Caco-2 (cell line): ENCODE results near the gene ALK. TPM values are rescaled to one million over a fixed set of nuclear protein-coding genes. Genes with fewer than 3 reads are reported as not detected.

Source experiments
- BruUV-seq: library from RNA; stranded (reverse); fragments of 400-500 nt; replicated peaks from 2 replicates; lab custom pipeline; 2021; lab: Mats Ljungman, UMichigan
- CTCF ChIA-PET: fragments of 300-600 bp; sonication (Branson Sonifier 250); formaldehyde crosslinking; loops from one replicate; lab custom pipeline; 2022; ENCODE audit warnings: antibody characterized with exemption; lab: Charles Lee
- POLR2A ChIA-PET: fragments of 300-600 bp; sonication (Branson Sonifier 250); formaldehyde crosslinking; loops from one replicate; lab custom pipeline; 2022; ENCODE audit warnings: antibody characterized with exemption; lab: Charles Lee
- DNase-seq, 2 experiments: peaks; one replicate each; pipeline versions ENCODE4 v3.0.0 to v3.0.0-alpha.2; 2020 to 2022
- H3K27me3 ChIP-seq: replicated peaks from 2 replicates; pipeline ENCODE4 v1.6.0; 2011; ENCODE audit warnings: low read length; ENCODE audit not compliant: control insufficient read depth, insufficient read depth
- H3K36me3 ChIP-seq: 2 replicates; pipeline ENCODE4 v1.5.1; 2011; ENCODE audit warnings: low read length; ENCODE audit not compliant: control insufficient read depth, insufficient read depth
- H3K4me1 ChIP-seq: fragments of 250-450 bp; sonication (Bioruptor Pico); 2 replicates; pipeline ENCODE4 v1.5.1; 2020; ENCODE audit warnings: mild to moderate bottlenecking
- H3K4me3 ChIP-seq: 2 replicates; pipeline ENCODE4 v1.5.1; 2011; ENCODE audit warnings: low read depth, mild to moderate bottlenecking, control low read depth, low read length
- H3K9me3 ChIP-seq: fragments of 250-450 bp; sonication (Bioruptor Pico); 2 replicates; pipeline ENCODE4 v1.5.1; 2020; ENCODE audit warnings: mild to moderate bottlenecking, moderate library complexity
- H3K27ac Mint-ChIP-seq: one replicate; pipeline ENCODE4 v1.8.0; 2022; ENCODE audit warnings: mixed read lengths; ENCODE audit not compliant: unreplicated experiment
- H3K27me3 Mint-ChIP-seq: one replicate; pipeline ENCODE4 v1.8.0; 2022; ENCODE audit warnings: mixed read lengths; ENCODE audit not compliant: insufficient read depth, unreplicated experiment
- H3K36me3 Mint-ChIP-seq: one replicate; pipeline ENCODE4 v1.8.0; 2022; ENCODE audit warnings: mild to moderate bottlenecking, mixed read lengths; ENCODE audit not compliant: insufficient read depth, unreplicated experiment
- H3K4me1 Mint-ChIP-seq: one replicate; pipeline ENCODE4 v1.8.0; 2022; ENCODE audit warnings: low read depth, mixed read lengths; ENCODE audit not compliant: unreplicated experiment
- H3K4me3 Mint-ChIP-seq: one replicate; pipeline ENCODE4 v1.8.0; 2022; ENCODE audit warnings: mild to moderate bottlenecking, moderate library complexity, mixed read lengths; ENCODE audit not compliant: unreplicated experiment
- H3K9me3 Mint-ChIP-seq: one replicate; pipeline ENCODE4 v1.8.0; 2022; ENCODE audit warnings: mixed read lengths; ENCODE audit not compliant: unreplicated experiment
- CTCF ChIP-seq, 2 experiments: fragments of 200-600 bp in 1 of 2; IDR thresholded peaks; 1 replicate in 1 of 2; 2 replicates in 1 of 2; pipeline versions ENCODE4 v1.5.1 to v1.8.0; 2011 to 2022; ENCODE audit warnings: antibody characterized with exemption in 1 of 2, control low read depth in 1 of 2, inconsistent platforms in 1 of 2, low read depth in 1 of 2, low read length in 1 of 2, mild to moderate bottlenecking in 1 of 2, moderate library complexity in 1 of 2; ENCODE audit not compliant: insufficient read depth in 1 of 2, severe bottlenecking in 1 of 2, unreplicated experiment in 1 of 2
- intact Hi-C: fragments of 100-400 bp; cut with micrococcal nuclease; formaldehyde crosslinking; loops from one replicate; pipeline ENCODE4 v1.10.0; 2022; ENCODE audit not compliant: unreplicated experiment
- total RNA-seq: library from RNA; stranded (reverse); gene quantifications from 2 replicates; pipeline ENCODE4 v1.2.3, GENCODE V29; 2022

Gene ALK
- total RNA-seq, 1 experiment from 2014 or later = 0.11 TPM

DNA sequence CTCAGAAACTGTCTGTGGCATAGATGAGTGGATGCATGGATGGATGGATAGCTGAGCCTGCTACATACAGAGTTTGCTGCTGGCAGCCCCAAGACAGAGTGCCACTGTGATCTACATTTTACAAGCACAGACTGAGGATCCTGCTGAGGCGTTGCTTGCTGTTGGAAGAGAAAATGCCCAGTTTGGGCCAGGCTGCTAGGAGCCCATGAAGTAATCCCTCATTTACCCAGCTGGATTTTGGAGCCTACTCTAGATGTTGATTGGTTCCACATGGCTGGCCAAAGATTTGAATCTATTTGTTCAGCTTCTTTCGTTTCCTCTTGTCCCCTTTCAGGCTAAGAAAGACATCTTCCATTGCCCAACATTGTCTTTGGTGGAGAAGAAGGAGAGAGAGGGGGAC is 544.8 kb downstream of the ALK start:
- ChIA-PET POLR2A (no interaction called here), CTCF (no interaction called here)
- Mint-ChIP-seq H3K9me3 (no peaks in the 10 kb centered on the region), H3K27me3 (peaks cover 20% of the 10 kb centered on the region), H3K27ac (no peak overlapping the region), H3K36me3 (no peaks in the 10 kb centered on the region), H3K4me1 (no peaks in the 10 kb centered on the region), H3K4me3 (no peak overlapping the region)
- no peak for DNase-seq
- no peaks in the 10 kb centered on the region for H3K9me3 ChIP-seq
- intact Hi-C loops = no loop called here
- H3K4me1 ChIP-seq = no peaks in the 10 kb centered on the region; the same call in 1 of the 2 replicates
- H3K36me3 ChIP-seq = no peaks in the 10 kb centered on the region
- TF ChIP-seq CTCF (IDR thresholded peaks at IDR 0.05; ENCODE audit: insufficient read depth in 1 of 2, low read depth in 1 of 2, low read length in 1 of 2, severe bottlenecking in 1 of 2, unreplicated experiment in 1 of 2) = no peak
- no peaks in the 10 kb centered on the region for H3K27me3 ChIP-seq
- no TSS peak for BruUV-seq
- no peak overlapping the region for H3K4me3 ChIP-seq

DNA sequence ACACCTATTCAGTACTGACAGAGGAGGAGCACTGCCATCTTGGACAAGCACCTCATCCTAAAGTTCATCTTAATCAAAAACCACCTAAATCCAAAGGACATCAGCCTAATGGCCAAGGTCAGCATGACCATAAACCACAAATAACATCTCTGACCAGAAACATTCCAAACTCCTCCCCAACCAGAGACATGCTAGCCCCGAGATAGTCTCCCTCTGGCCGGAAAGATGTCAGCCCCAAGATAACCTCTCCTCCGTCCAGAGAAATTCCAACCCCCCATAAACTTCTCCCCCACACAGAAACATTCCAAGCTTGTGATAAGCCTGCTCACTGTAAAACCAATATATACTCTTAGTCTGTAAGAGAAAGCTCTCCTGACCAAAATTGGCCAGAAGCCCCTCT is 545.5 kb downstream of the ALK start:
- H3K27me3 Mint-ChIP-seq = peaks cover 19% of the 10 kb centered on the region
- no peaks in the 10 kb centered on the region for H3K36me3 ChIP-seq
- DNase-seq = no peak
- no TSS peak for BruUV-seq
- no peak overlapping the region for H3K4me3 Mint-ChIP-seq
- H3K27me3 ChIP-seq = no peaks in the 10 kb centered on the region
- ChIA-PET POLR2A (no interaction called here), CTCF (no interaction called here)
- H3K9me3 ChIP-seq = no peaks in the 10 kb centered on the region
- no peak overlapping the region for H3K27ac Mint-ChIP-seq
- intact Hi-C loops = no loop called here
- H3K36me3 Mint-ChIP-seq = no peaks in the 10 kb centered on the region
- H3K4me1 Mint-ChIP-seq = no peaks in the 10 kb centered on the region
- H3K4me3 ChIP-seq = no peak overlapping the region
- no peaks in the 10 kb centered on the region; the same call in 1 of the 2 replicates for H3K4me1 ChIP-seq
- no peaks in the 10 kb centered on the region for H3K9me3 Mint-ChIP-seq
- no peak for TF ChIP-seq CTCF (IDR thresholded peaks at IDR 0.05; ENCODE audit: insufficient read depth in 1 of 2, low read depth in 1 of 2, low read length in 1 of 2, severe bottlenecking in 1 of 2, unreplicated experiment in 1 of 2)

DNA sequence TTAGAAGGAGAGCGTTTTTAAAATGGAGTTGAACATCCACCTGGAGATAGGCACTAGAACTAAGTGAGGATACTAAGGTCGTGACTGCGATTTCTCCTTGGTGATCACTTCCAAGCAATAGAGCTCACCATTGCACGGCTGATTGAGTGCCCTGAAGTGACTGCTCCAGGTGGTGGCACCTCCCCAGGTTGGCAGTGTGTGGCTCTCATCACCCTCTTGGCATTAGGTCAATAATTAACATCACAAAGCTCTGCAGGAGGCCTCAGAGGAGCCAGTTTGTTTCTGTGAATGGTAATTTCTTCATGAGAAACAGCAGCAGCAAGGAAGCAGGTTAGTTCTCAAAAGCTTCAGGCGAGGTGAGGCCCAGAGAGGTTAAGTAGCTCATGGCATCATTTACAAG is 546.6 kb downstream of the ALK start:
- no TSS peak for BruUV-seq
- H3K9me3 Mint-ChIP-seq = no peaks in the 10 kb centered on the region
- no peak overlapping the region for H3K4me3 ChIP-seq
- TF ChIP-seq CTCF (IDR thresholded peaks at IDR 0.05; ENCODE audit: insufficient read depth in 1 of 2, low read depth in 1 of 2, low read length in 1 of 2, severe bottlenecking in 1 of 2, unreplicated experiment in 1 of 2) = no peak
- no peak overlapping the region for H3K4me3 Mint-ChIP-seq
- H3K9me3 ChIP-seq = no peaks in the 10 kb centered on the region
- POLR2A ChIA-PET = no interaction called here
- DNase-seq = no peak
- H3K36me3 Mint-ChIP-seq = no peaks in the 10 kb centered on the region
- H3K27ac Mint-ChIP-seq = no peak overlapping the region
- no peaks in the 10 kb centered on the region for H3K4me1 Mint-ChIP-seq
- H3K27me3 Mint-ChIP-seq = peaks cover 23% of the 10 kb centered on the region
- CTCF ChIA-PET = no interaction called here
- H3K4me1 ChIP-seq = no peaks in the 10 kb centered on the region; the same call in 1 of the 2 replicates
- no peaks in the 10 kb centered on the region for H3K27me3 ChIP-seq
- no peaks in the 10 kb centered on the region for H3K36me3 ChIP-seq
- intact Hi-C loops = no loop called here
